Activated CD4-positive, alpha-beta T cell treated with anti-CD3 and anti-CD28 coated beads, Interleukin-2, amount 50 U/mL, for 4 hours (primary cell): ENCODE results near the gene KRT36.

ENCODE experiments used
- DNase-seq, 2 experiments: peaks; one replicate each; pipeline ENCODE4 v3.0.0-alpha.2; 2020

KRT36 gene

GRCh38 chr17:41500131-41500911 lies 10.6 kb upstream of the KRT36 start:
- DNase-seq: no peak

GRCh38 chr17:41499714-41500113 lies 10.0 kb upstream of the KRT36 start:
- DNase-seq: no peak

- DNase-seq: no peak
These were observed 8.6 kb upstream of the KRT36 start for GRCh38 chr17:41498276-41498675.

GRCh38 chr17:41496803-41497484 lies 7.2 kb upstream of the KRT36 start:
- peak; percentile 27 to 31 for DNase-seq

GRCh38 chr17:41494524-41494923 lies 4.8 kb upstream of the KRT36 start:
- no peak for DNase-seq

GRCh38 chr17:41492771-41493170 lies 3.1 kb upstream of the KRT36 start:
- no peak for DNase-seq

- no peak for DNase-seq
These were observed 2.6 kb upstream of the KRT36 start for GRCh38 chr17:41492351-41492750.

GRCh38 chr17:41491476-41491875 lies 1.8 kb upstream of the KRT36 start:
- no peak for DNase-seq

- no peak for DNase-seq
These were observed 585 bp upstream of the KRT36 start for GRCh38 chr17:41490000-41490990.

- peak in 1 of 2 experiments; percentile 6 for DNase-seq
These were observed 2.7 kb downstream of the KRT36 start for GRCh38 chr17:41486809-41487530.

GRCh38 chr17:41486316-41486715 lies 3.4 kb downstream of the KRT36 start:
- no peak for DNase-seq

- DNase-seq: no peak
These were observed 4.5 kb downstream of the KRT36 start for GRCh38 chr17:41484920-41485904.

GRCh38 chr17:41483991-41484826 lies 5.5 kb downstream of the KRT36 start:
- DNase-seq: no peak

GRCh38 chr17:41483531-41483930 lies 6.2 kb downstream of the KRT36 start:
- no peak for DNase-seq

GRCh38 chr17:41481036-41481435 lies 8.7 kb downstream of the KRT36 start, which contains the start of gene KRT35:
KRT35 (minus strand) TSS chr17:41481151; CDS start chr17:41481097, 54 bp downstream.
- DNase-seq: no peak

- DNase-seq: no peak
These were observed 9.1 kb downstream of the KRT36 start for GRCh38 chr17:41480581-41480980.

- DNase-seq: no peak
These were observed 9.6 kb downstream of the KRT36 start for GRCh38 chr17:41480136-41480535.

- DNase-seq: no peak
These were observed 11.5 kb downstream of the KRT36 start for GRCh38 chr17:41478237-41478636.

- no peak for DNase-seq
These were observed 12.6 kb downstream of the KRT36 start for GRCh38 chr17:41476866-41477815.
